HepG2 (cell line): Measurements from ENCODE around the gene ELL3. TPM values are rescaled to one million over a fixed set of nuclear protein-coding genes. Genes with fewer than 3 reads are reported as not detected.

ENCODE experiments used
- CC2D1A ChIP-seq: sonication (generic); formaldehyde crosslinking; IDR thresholded peaks from 2 replicates; pipeline ENCODE4 v1.8.1; 2023; ENCODE audit warnings: mild to moderate bottlenecking, missing genetic modification reagents
- FOSL2 ChIP-seq: sonication (generic); formaldehyde crosslinking; IDR thresholded peaks from 2 replicates; pipeline ENCODE4 v1.4.0; 2020; ENCODE audit warnings: missing genetic modification reagents
- GATA4 ChIP-seq: sonication (generic); IDR thresholded peaks from 2 replicates; pipeline ENCODE4 v1.6.1; 2016; ENCODE audit warnings: antibody characterized with exemption, low read depth, borderline replicate concordance
- KDM5A ChIP-seq: fragments of 200-600 bp; sonication (generic); IDR thresholded peaks from 2 replicates; pipeline ENCODE4 v1.7.0; 2018; ENCODE audit warnings: antibody characterized with exemption, mild to moderate bottlenecking, low read length, borderline replicate concordance
- MAFK ChIP-seq, 2 experiments: IDR thresholded peaks in 1 of 2; conservative IDR thresholded peaks in 1 of 2; 2 replicates each; pipeline ENCODE4 v1.6.1; 2011; ENCODE audit warnings: improper control_type of control experiment in 2 of 2, low read length in 2 of 2
- NBN ChIP-seq: fragments of 450-650 bp; conservative IDR thresholded peaks from 2 replicates; pipeline ENCODE4 v1.6.1; 2017
- NR1H2 ChIP-seq: sonication (generic); formaldehyde crosslinking; IDR thresholded peaks from 2 replicates; pipeline ENCODE4 v1.8.1; 2022; ENCODE audit warnings: low read depth, missing genetic modification reagents, borderline replicate concordance
- POLR2A ChIP-seq, 2 experiments: IDR thresholded peaks; 2 replicates each; pipeline ENCODE4 v1.6.1; 2011; ENCODE audit warnings: low read depth in 2 of 2, low read length in 2 of 2, mild to moderate bottlenecking in 1 of 2, moderate library complexity in 1 of 2; ENCODE audit not compliant: insufficient read depth in 1 of 2
- XBP1 ChIP-seq: sonication (generic); formaldehyde crosslinking; IDR thresholded peaks from 2 replicates; pipeline ENCODE4 v1.5.0; 2020; ENCODE audit warnings: missing genetic modification reagents
- ZNF816 ChIP-seq: sonication (generic); formaldehyde crosslinking; IDR thresholded peaks from 2 replicates; pipeline ENCODE4 v1.8.0; 2022; ENCODE audit warnings: missing genetic modification reagents, mild to moderate bottlenecking, borderline replicate concordance
- polyA plus RNA-seq, 8 experiments: library from polyadenylated mRNA; depleted of rRNA in 3 of 8; stranded (reverse) in 7 of 8; unstranded in 1 of 8; fragments of >200 nt; fragmentation: Illumina TruSeq in 4 of 8; extraction: Trizol in 4 of 8; gene quantifications; 2 replicates each; pipeline versions ENCODE4 v1.2.1 to v1.2.3, GENCODE V29; 2011 to 2016; ENCODE audit warnings: low read depth in 4 of 8, missing spikeins in 1 of 8, mixed read lengths in 1 of 8; ENCODE audit not compliant: insufficient read depth in 1 of 8
- total RNA-seq, 5 experiments: library from RNA; depleted of rRNA; stranded (reverse); fragments of >200 nt; fragmentation: Illumina TruSeq; extraction: Trizol; gene quantifications; 2 replicates each; pipeline ENCODE4 v1.2.3, GENCODE V29; 2016; ENCODE audit warnings: low read depth in 1 of 5
- TF ChIP-seq, protein P1 (sequence below): sonication (generic); formaldehyde crosslinking; IDR thresholded peaks from 2 replicates; pipeline ENCODE4 v1.4.0; 2020; ENCODE audit warnings: missing genetic modification reagents
- TF ChIP-seq, protein P2 (sequence below): sonication (generic); formaldehyde crosslinking; IDR thresholded peaks from 2 replicates; pipeline ENCODE4 v1.5.1; 2020; ENCODE audit warnings: mild to moderate bottlenecking, missing genetic modification reagents
- TF ChIP-seq, protein P3 (sequence below): sonication (generic); formaldehyde crosslinking; IDR thresholded peaks from 2 replicates; pipeline ENCODE4 v1.5.0; 2020; ENCODE audit warnings: missing genetic modification reagents
- TF ChIP-seq, protein P4 (sequence below): sonication (generic); formaldehyde crosslinking; IDR thresholded peaks from 2 replicates; pipeline ENCODE4 v1.9.0; 2021; ENCODE audit warnings: mild to moderate bottlenecking, missing genetic modification reagents

ELL3 gene
- total and polyA plus RNA-seq, 2 of the 13 experiments (the other 11 are each of a cell fraction or from before 2014, with no cell fraction given): 6.1 to 8.8 TPM

DNA sequence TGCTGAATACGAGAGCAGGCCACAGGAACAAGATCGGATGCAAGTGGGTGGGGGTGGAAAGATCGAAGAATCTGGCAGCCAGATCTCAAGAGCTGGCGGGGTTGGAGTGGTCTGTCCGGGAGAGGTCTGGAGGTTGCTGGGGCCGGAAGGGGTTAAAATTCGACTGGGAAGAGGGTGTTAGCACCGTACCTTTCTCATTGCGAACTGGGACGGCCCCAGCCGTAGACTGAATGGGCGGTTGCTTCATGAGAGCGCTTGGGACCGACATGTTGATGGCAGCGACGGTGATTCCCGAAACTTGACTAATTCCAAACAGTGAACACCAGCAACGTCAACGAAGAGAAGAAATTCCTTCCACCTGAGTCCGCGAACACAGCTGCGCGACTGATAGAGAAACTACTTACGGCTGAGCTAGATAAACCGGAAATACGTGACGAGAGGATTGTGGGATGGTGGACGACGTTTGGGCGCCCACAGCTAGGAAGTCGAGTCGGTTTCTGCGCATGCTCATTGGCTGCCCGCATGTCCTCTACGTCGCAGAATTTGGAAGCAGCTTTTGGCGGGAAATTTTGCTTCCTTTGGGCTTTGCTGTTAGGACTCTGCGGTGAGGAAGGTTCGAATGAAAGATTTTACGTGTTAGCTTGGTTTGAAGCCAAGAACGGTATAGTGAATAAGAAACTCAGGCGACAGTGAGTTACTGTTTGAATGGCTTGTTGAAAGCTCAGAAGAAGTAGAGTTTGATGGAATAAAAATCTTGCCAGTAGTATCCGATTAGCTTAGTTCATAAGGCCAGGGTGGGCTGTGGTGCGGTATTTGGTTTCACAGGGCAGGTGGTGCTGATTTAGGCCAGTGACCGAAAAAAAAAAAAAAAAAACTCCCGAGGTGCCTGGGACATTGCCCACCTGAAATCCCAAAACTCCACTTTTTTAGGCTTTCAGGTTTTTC lies 47.8 kb upstream of the ELL3 start, which contains the start of gene MFAP1 (continued):
- TF ChIP-seq, protein P1, sequence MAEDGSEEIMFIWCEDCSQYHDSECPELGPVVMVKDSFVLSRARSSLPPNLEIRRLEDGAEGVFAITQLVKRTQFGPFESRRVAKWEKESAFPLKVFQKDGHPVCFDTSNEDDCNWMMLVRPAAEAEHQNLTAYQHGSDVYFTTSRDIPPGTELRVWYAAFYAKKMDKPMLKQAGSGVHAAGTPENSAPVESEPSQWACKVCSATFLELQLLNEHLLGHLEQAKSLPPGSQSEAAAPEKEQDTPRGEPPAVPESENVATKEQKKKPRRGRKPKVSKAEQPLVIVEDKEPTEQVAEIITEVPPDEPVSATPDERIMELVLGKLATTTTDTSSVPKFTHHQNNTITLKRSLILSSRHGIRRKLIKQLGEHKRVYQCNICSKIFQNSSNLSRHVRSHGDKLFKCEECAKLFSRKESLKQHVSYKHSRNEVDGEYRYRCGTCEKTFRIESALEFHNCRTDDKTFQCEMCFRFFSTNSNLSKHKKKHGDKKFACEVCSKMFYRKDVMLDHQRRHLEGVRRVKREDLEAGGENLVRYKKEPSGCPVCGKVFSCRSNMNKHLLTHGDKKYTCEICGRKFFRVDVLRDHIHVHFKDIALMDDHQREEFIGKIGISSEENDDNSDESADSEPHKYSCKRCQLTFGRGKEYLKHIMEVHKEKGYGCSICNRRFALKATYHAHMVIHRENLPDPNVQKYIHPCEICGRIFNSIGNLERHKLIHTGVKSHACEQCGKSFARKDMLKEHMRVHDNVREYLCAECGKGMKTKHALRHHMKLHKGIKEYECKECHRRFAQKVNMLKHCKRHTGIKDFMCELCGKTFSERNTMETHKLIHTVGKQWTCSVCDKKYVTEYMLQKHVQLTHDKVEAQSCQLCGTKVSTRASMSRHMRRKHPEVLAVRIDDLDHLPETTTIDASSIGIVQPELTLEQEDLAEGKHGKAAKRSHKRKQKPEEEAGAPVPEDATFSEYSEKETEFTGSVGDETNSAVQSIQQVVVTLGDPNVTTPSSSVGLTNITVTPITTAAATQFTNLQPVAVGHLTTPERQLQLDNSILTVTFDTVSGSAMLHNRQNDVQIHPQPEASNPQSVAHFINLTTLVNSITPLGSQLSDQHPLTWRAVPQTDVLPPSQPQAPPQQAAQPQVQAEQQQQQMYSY (CRISPR knock-in tag): no peak; the same call in 1 of the 2 replicates
- TF ChIP-seq NBN (no peak), NR1H2 (CRISPR knock-in tag) (no peak), MAFK (conservative IDR thresholded peaks at IDR 0.05 in 1 of 2, IDR thresholded peaks at IDR 0.05 in 1 of 2; ENCODE audit: low read length in 2 of 2) (no peak), XBP1 (CRISPR knock-in tag) (peak; percentile 78; the same call in 1 of the 2 replicates), POLR2A (IDR thresholded peaks at IDR 0.05; ENCODE audit: insufficient read depth in 1 of 2, low read depth in 2 of 2, low read length in 2 of 2) (peak; percentile 93 to 94), CC2D1A (CRISPR knock-in tag) (no peak), FOSL2 (CRISPR knock-in tag) (peak; percentile 76), GATA4 (peak; percentile 54; the same call in 1 of the 2 replicates), KDM5A (peak; percentile 73), ZNF816 (CRISPR knock-in tag) (no peak; the same call in 1 of the 2 replicates)
- TF ChIP-seq, protein P2, sequence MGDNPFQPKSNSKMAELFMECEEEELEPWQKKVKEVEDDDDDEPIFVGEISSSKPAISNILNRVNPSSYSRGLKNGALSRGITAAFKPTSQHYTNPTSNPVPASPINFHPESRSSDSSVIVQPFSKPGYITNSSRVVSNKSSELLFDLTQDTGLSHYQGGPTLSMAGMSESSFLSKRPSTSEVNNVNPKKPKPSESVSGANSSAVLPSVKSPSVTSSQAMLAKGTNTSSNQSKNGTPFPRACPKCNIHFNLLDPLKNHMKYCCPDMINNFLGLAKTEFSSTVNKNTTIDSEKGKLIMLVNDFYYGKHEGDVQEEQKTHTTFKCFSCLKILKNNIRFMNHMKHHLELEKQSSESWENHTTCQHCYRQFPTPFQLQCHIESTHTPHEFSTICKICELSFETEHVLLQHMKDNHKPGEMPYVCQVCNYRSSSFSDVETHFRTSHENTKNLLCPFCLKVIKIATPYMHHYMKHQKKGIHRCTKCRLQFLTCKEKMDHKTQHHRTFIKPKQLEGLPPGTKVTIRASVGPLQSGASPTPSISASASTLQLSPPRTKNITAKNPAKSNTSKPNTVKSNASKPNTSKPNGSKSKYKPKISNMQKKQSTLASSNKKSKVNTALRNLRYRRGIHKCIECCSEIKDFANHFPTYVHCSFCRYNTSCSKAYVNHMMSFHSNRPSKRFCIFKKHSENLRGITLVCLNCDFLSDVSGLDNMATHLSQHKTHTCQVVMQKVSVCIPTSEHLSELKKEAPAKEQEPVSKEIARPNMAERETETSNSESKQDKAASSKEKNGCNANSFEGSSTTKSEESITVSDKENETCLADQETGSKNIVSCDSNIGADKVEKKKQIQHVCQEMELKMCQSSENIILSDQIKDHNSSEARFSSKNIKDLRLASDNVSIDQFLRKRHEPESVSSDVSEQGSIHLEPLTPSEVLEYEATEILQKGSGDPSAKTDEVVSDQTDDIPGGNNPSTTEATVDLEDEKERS (CRISPR knock-in tag): no peak
- TF ChIP-seq, protein P3, sequence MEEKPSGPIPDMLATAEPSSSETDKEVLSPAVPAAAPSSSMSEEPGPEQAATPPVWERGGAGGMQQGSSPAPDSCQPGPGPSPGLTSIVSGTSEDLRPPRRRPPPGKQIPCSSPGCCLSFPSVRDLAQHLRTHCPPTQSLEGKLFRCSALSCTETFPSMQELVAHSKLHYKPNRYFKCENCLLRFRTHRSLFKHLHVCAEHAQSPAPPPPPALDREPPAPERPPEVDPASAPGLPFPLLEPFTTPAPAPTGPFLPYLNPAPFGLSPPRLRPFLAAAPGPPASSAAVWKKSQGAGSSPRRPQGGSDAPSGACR (CRISPR knock-in tag): no peak
- TF ChIP-seq, protein P4, sequence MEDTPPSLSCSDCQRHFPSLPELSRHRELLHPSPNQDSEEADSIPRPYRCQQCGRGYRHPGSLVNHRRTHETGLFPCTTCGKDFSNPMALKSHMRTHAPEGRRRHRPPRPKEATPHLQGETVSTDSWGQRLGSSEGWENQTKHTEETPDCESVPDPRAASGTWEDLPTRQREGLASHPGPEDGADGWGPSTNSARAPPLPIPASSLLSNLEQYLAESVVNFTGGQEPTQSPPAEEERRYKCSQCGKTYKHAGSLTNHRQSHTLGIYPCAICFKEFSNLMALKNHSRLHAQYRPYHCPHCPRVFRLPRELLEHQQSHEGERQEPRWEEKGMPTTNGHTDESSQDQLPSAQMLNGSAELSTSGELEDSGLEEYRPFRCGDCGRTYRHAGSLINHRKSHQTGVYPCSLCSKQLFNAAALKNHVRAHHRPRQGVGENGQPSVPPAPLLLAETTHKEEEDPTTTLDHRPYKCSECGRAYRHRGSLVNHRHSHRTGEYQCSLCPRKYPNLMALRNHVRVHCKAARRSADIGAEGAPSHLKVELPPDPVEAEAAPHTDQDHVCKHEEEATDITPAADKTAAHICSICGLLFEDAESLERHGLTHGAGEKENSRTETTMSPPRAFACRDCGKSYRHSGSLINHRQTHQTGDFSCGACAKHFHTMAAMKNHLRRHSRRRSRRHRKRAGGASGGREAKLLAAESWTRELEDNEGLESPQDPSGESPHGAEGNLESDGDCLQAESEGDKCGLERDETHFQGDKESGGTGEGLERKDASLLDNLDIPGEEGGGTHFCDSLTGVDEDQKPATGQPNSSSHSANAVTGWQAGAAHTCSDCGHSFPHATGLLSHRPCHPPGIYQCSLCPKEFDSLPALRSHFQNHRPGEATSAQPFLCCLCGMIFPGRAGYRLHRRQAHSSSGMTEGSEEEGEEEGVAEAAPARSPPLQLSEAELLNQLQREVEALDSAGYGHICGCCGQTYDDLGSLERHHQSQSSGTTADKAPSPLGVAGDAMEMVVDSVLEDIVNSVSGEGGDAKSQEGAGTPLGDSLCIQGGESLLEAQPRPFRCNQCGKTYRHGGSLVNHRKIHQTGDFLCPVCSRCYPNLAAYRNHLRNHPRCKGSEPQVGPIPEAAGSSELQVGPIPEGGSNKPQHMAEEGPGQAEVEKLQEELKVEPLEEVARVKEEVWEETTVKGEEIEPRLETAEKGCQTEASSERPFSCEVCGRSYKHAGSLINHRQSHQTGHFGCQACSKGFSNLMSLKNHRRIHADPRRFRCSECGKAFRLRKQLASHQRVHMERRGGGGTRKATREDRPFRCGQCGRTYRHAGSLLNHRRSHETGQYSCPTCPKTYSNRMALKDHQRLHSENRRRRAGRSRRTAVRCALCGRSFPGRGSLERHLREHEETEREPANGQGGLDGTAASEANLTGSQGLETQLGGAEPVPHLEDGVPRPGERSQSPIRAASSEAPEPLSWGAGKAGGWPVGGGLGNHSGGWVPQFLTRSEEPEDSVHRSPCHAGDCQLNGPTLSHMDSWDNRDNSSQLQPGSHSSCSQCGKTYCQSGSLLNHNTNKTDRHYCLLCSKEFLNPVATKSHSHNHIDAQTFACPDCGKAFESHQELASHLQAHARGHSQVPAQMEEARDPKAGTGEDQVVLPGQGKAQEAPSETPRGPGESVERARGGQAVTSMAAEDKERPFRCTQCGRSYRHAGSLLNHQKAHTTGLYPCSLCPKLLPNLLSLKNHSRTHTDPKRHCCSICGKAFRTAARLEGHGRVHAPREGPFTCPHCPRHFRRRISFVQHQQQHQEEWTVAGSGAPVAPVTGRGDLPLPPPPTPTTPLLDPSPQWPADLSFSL: no peak
